K562 (cell line): Measurements from ENCODE around the gene TRABD. TPM values are rescaled to one million over a fixed set of nuclear protein-coding genes. Genes with fewer than 3 reads are reported as not detected.
A peak's percentile ranks its signal among the peaks of the same experiment; 100 is the strongest.

ENCODE experiments used
- ATAC-seq: fragments of 200-7000 bp; cut with Tn5 transposase; 3 replicates; pipeline ENCODE4 v1.9.1; 2020; ENCODE audit warnings: moderate library complexity
- BruUV-seq: library from RNA; stranded (reverse); fragments of 400-500 nt; replicated peaks from 2 replicates; lab custom pipeline; 2021; lab: Mats Ljungman, UMichigan
- CTCF ChIA-PET: fragments of 300-600 bp; formaldehyde crosslinking; extraction: SDS; loops from one replicate; lab custom pipeline; 2021; ENCODE audit warnings: low intra/inter-chr PET ratio; lab: Yijun Ruan, JAX
- POLR2A ChIA-PET: fragments of 300-600, 350-650 bp; sonication (Branson Sonifier 250); formaldehyde crosslinking; extraction: SDS; loops from one replicate; lab custom pipeline; 2021; ENCODE audit warnings: antibody characterized with exemption, inconsistent platforms; lab: Yijun Ruan, JAX
- DNase-seq, 4 experiments: peaks; one replicate each; pipeline versions ENCODE4 v3.0.0 to v3.0.0-alpha.2; 2011 to 2018; ENCODE audit warnings: low spot score in 3 of 4, mixed read lengths in 3 of 4; ENCODE audit errors: extremely low read depth in 1 of 4
- FAIRE-seq: peaks from 2 replicates; lab custom pipeline; 2011; peaks lifted over from hg19 to GRCh38; lab: Jason Lieb, UNC
- H2AFZ ChIP-seq: 2 replicates; pipeline ENCODE4 v1.6.0; 2011; ENCODE audit warnings: low read depth, low read length, control low read depth, inconsistent platforms
- H3K27ac ChIP-seq: fragments of 200-600 bp; 3 replicates; pipeline ENCODE4 v1.8.0; 2011; ENCODE audit warnings: low read depth, mild to moderate bottlenecking, control low read depth, inconsistent platforms, low read length, moderate library complexity, mixed read lengths; ENCODE audit errors: extremely low read depth
- H3K27me3 ChIP-seq, 2 experiments: fragments of 300-600 bp in 1 of 2; 2 replicates in 1 of 2; 3 replicates in 1 of 2; pipeline versions ENCODE4 v1.6.0 to v1.8.0; 2011; ENCODE audit warnings: inconsistent platforms in 2 of 2, low read length in 2 of 2, mild to moderate bottlenecking in 1 of 2, mixed read lengths in 1 of 2, moderate library complexity in 1 of 2; ENCODE audit not compliant: control insufficient read depth in 2 of 2, insufficient read depth in 2 of 2
- H3K36me3 ChIP-seq: fragments of 300-600 bp; 3 replicates; pipeline ENCODE4 v1.8.0; 2011; ENCODE audit warnings: mild to moderate bottlenecking, low read length, inconsistent platforms; ENCODE audit not compliant: control insufficient read depth, insufficient read depth
- H3K4me1 ChIP-seq, 2 experiments: fragments of 200-600 bp in 1 of 2; replicated peaks in 1 of 2; 2 replicates in 1 of 2; 3 replicates in 1 of 2; pipeline versions ENCODE4 v1.5.1 to v1.8.0; 2011; ENCODE audit warnings: inconsistent platforms in 2 of 2, low read length in 2 of 2, mild to moderate bottlenecking in 1 of 2, mixed read lengths in 1 of 2, moderate library complexity in 1 of 2; ENCODE audit not compliant: control insufficient read depth in 2 of 2, insufficient read depth in 2 of 2
- H3K4me2 ChIP-seq: 2 replicates; pipeline ENCODE4 v1.6.1; 2011; ENCODE audit warnings: low read length, control low read depth, inconsistent platforms, mixed read lengths; ENCODE audit not compliant: insufficient read depth
- H3K4me3 ChIP-seq: fragments of 200-600 bp; sonication (generic), shearing (Covaris generic); 2 replicates; pipeline ENCODE4 v1.5.1; 2016; ENCODE audit warnings: control low read depth, inconsistent platforms
- H3K79me2 ChIP-seq: fragments of 200-600 bp; 3 replicates; pipeline ENCODE4 v1.8.0; 2011; ENCODE audit warnings: low read length, inconsistent platforms; ENCODE audit not compliant: control insufficient read depth, insufficient read depth
- H3K9ac ChIP-seq, 2 experiments: 2 replicates each; pipeline versions ENCODE4 v1.6.0 to v1.6.1; 2011; ENCODE audit warnings: low read depth in 2 of 2, low read length in 2 of 2, control low read depth in 1 of 2, inconsistent platforms in 1 of 2, mild to moderate bottlenecking in 1 of 2, mixed read lengths in 1 of 2; ENCODE audit not compliant: insufficient read depth in 1 of 2
- H3K9me1 ChIP-seq: one replicate; pipeline ENCODE4 v1.6.0; 2011; ENCODE audit warnings: inconsistent platforms, mild to moderate bottlenecking, low read length, moderate library complexity; ENCODE audit not compliant: control insufficient read depth, insufficient read depth
- H3K9me3 ChIP-seq: replicated peaks from 2 replicates; pipeline ENCODE4 v1.5.1; 2011; ENCODE audit warnings: low read depth, low read length, inconsistent platforms; ENCODE audit not compliant: control insufficient read depth, insufficient read depth
- H4K20me1 ChIP-seq: replicated peaks from 2 replicates; pipeline ENCODE4 v1.6.1; 2011; ENCODE audit warnings: low read length, inconsistent platforms, mixed read lengths; ENCODE audit not compliant: control insufficient read depth, insufficient read depth
- BDP1 ChIP-seq: IDR thresholded peaks from 3 replicates; pipeline ENCODE4 v1.6.1; 2011; ENCODE audit not compliant: insufficient read length, insufficient read depth
- CEBPB ChIP-seq: fragments of 450-650 bp; IDR thresholded peaks from 2 replicates; pipeline ENCODE4 v1.6.1; 2016; ENCODE audit warnings: missing genetic modification characterization, missing compliant biosample characterization
- CTCF ChIP-seq, 3 experiments: IDR thresholded peaks in 2 of 3; conservative IDR thresholded peaks in 1 of 3; 2 replicates each; pipeline ENCODE4 v1.5.1; 2011 to 2012; ENCODE audit warnings: low read length in 3 of 3, mild to moderate bottlenecking in 3 of 3, control low read depth in 2 of 3, improper control_type of control experiment in 1 of 3, inconsistent platforms in 1 of 3, low read depth in 1 of 3, mixed read lengths in 1 of 3, moderate library complexity in 1 of 3; ENCODE audit not compliant: insufficient read depth in 2 of 3
- EP300 ChIP-seq: IDR thresholded peaks from 2 replicates; pipeline ENCODE4 v1.6.1; 2012; ENCODE audit warnings: low read length, improper control_type of control experiment
- MTA1 ChIP-seq: fragments of 450-650 bp; IDR thresholded peaks from 2 replicates; pipeline ENCODE4 v1.6.1; 2017; ENCODE audit warnings: borderline replicate concordance
- NFE2 ChIP-seq: IDR thresholded peaks from 2 replicates; pipeline ENCODE4 v1.6.1; 2014; ENCODE audit warnings: antibody characterized with exemption, low read depth
- NFIC ChIP-seq: fragments of 450-650 bp; IDR thresholded peaks from 2 replicates; pipeline ENCODE4 v1.6.1; 2017; ENCODE audit warnings: mild to moderate bottlenecking, inconsistent platforms
- POLR2B ChIP-seq: fragments of 450-650 bp; IDR thresholded peaks from 2 replicates; pipeline ENCODE4 v1.6.1; 2018; ENCODE audit warnings: low read depth; ENCODE audit not compliant: partially characterized antibody
- RAD21 ChIP-seq, 2 experiments: fragments of 250-450 bp in 1 of 2; fragments of 450-650 bp in 1 of 2; sonication (Bioruptor Pico) in 1 of 2; formaldehyde crosslinking in 1 of 2; IDR thresholded peaks in 1 of 2; conservative IDR thresholded peaks in 1 of 2; 2 replicates each; pipeline versions ENCODE4 v1.4.0 to v1.8.0; 2020 to 2022; ENCODE audit warnings: mild to moderate bottlenecking in 2 of 2, moderate library complexity in 1 of 2
- SP1 ChIP-seq: sonication (generic); formaldehyde crosslinking; IDR thresholded peaks from 2 replicates; pipeline ENCODE4 v1.8.1; 2022; ENCODE audit warnings: mild to moderate bottlenecking, missing genetic modification reagents
- STAG1 ChIP-seq: sonication (generic); formaldehyde crosslinking; IDR thresholded peaks from 2 replicates; pipeline ENCODE4 v1.5.0; 2020; ENCODE audit warnings: missing genetic modification reagents, borderline replicate concordance
- TFAP4 ChIP-seq: sonication (generic); formaldehyde crosslinking; IDR thresholded peaks from 2 replicates; pipeline ENCODE4 v1.8.0; 2022; ENCODE audit warnings: missing genetic modification reagents, mild to moderate bottlenecking, moderate library complexity, borderline replicate concordance
- TOE1 ChIP-seq, 2 experiments: fragments of 450-650 bp in 1 of 2; sonication (generic) in 1 of 2; formaldehyde crosslinking in 1 of 2; IDR thresholded peaks; 2 replicates each; pipeline versions ENCODE4 v1.7.1 to v1.8.0; 2016 to 2022; ENCODE audit warnings: borderline replicate concordance in 2 of 2, mild to moderate bottlenecking in 2 of 2, antibody characterized with exemption in 1 of 2, inconsistent platforms in 1 of 2, low read depth in 1 of 2, missing genetic modification reagents in 1 of 2, moderate library complexity in 1 of 2
- ZFP30 ChIP-seq: fragments of 250-450 bp; sonication (Bioruptor Pico); IDR thresholded peaks from 2 replicates; pipeline ENCODE4 v1.8.0; 2022; ENCODE audit warnings: moderate library complexity, mild to moderate bottlenecking, inconsistent platforms, borderline replicate concordance
- ZNF133 ChIP-seq: fragments of 250-450 bp; sonication (Bioruptor Pico); IDR thresholded peaks from 2 replicates; pipeline ENCODE4 v1.4.0; 2020; ENCODE audit warnings: mild to moderate bottlenecking
- ZNF174 ChIP-seq: fragments of 250-450 bp; sonication (Bioruptor Pico); IDR thresholded peaks from 2 replicates; pipeline ENCODE4 v1.4.0; 2020; ENCODE audit warnings: mild to moderate bottlenecking
- ZNF384 ChIP-seq: IDR thresholded peaks from 2 replicates; pipeline ENCODE4 v1.6.1; 2012; ENCODE audit warnings: low read depth, low read length, improper control_type of control experiment
- ZNF717 ChIP-seq: fragments of 250-450 bp; sonication (Bioruptor Pico); IDR thresholded peaks from 2 replicates; pipeline ENCODE4 v1.5.0; 2021
- ZNF785 ChIP-seq: fragments of 250-450 bp; sonication (Bioruptor Pico); IDR thresholded peaks from 2 replicates; pipeline ENCODE4 v1.4.0; 2020; ENCODE audit warnings: mild to moderate bottlenecking
- ZSCAN32 ChIP-seq: fragments of 450-650 bp; formaldehyde crosslinking; IDR thresholded peaks from 2 replicates; pipeline ENCODE4 v1.4.0; 2020; ENCODE audit warnings: mild to moderate bottlenecking, moderate library complexity
- WGBS: fragments of 100-300 bp; shearing (Covaris generic); methylation state at CpG from one replicate; pipeline ENCODE4 v1.1.6; 2016; ENCODE audit warnings: low coverage, mixed read lengths; ENCODE audit not compliant: insufficient coverage; ENCODE audit errors: missing lambda C conversion rate; 5-methylcytosine and 5-hydroxymethylcytosine counted together
- in situ Hi-C: fragments of 300-500 bp; cut with MboI; formaldehyde crosslinking; loops from 4 replicates; pipeline ENCODE4 v1.15.0; 2018; ENCODE audit warnings: inconsistent platforms, mixed read lengths
- intact Hi-C: fragments of 100-400 bp; cut with micrococcal nuclease; formaldehyde crosslinking; loops from 2 replicates; pipeline ENCODE4 v1.14.2; 2022
- polyA plus RNA-seq, 8 experiments: library from polyadenylated mRNA; depleted of rRNA in 4 of 8; stranded (reverse) in 5 of 8; unstranded in 3 of 8; fragments of >200 nt; fragmentation: Nextera tagmentation in 2 of 8; fragmentation: Illumina TruSeq in 1 of 8; extraction: Ambion mirVana in 2 of 8; extraction: Trizol in 1 of 8; gene quantifications; 2 replicates each; pipeline versions ENCODE4 v1.2.1 to v1.2.3, GENCODE V29; 2011 to 2014; ENCODE audit warnings: inconsistent platforms in 1 of 8, missing spikeins in 1 of 8
- total RNA-seq, 7 experiments: library from RNA; depleted of rRNA in 6 of 7; stranded (reverse); fragments of >200 nt in 6 of 7; fragmentation: Illumina TruSeq in 2 of 7; extraction: Trizol in 2 of 7; gene quantifications; 2 replicates each; pipeline versions ENCODE4 v1.2.1 to v1.2.3, GENCODE V29; 2011 to 2021; ENCODE audit warnings: low replicate concordance in 1 of 7

TRABD gene
- total and polyA plus RNA-seq, 9 of the 15 experiments (the other 6 are each of a cell fraction or from before 2014, with no cell fraction given), result 0.08 to 62.9 (median 14.0) TPM

GRCh38 chr22:50209893-50210292 lies 24.2 kb downstream of the TRABD start:
- H4K20me1 ChIP-seq, result 0 out of 2 replicates have a peak, but pooled peaks cover 3% of the 10 kb centered on the region
- H3K27ac ChIP-seq, result no peak overlapping the region
- peaks cover 8% of the 10 kb centered on the region; the same call in 2 of the 3 replicates for H3K79me2 ChIP-seq
- H3K36me3 ChIP-seq, result peaks cover 59% of the 10 kb centered on the region
- WGBS, result 61% methylated on average over 17 of the region's 20 CpGs
- no peak overlapping the region for H3K9ac ChIP-seq
- H3K4me3 ChIP-seq, result no peak overlapping the region
- no peak overlapping the region for H2AFZ ChIP-seq
- FAIRE-seq (peak; percentile 78), DNase-seq (peak; percentile 38 to 72 (median 50)), ATAC-seq (peak; percentile 89)
- peaks cover 0 to 37% of the 10 kb centered on the region in 2 experiments; a peak in 2 of 5 replicates for H3K4me1 ChIP-seq
- BruUV-seq, result no TSS peak
- intact Hi-C loops (loop anchor here (1.0 kb wide), 1 partner anchor 61 kb away; no protein-coding TSS in a partner anchor), in situ Hi-C loops (loop anchor here (5.0 kb wide), 1 partner anchor 68 kb away; no protein-coding TSS in a partner anchor)
- no peaks in the 10 kb centered on the region for H3K9me1 ChIP-seq
- H3K27me3 ChIP-seq, result no peaks in the 10 kb centered on the region
- H3K9me3 ChIP-seq, result 0 out of 2 replicates have a peak, but pooled peaks cover 2% of the 10 kb centered on the region
- ChIA-PET CTCF (interaction anchor here (1.9 to 2.4 kb wide), 2 partner anchors 61 to 63 kb away, joined by 10 to 12 read pairs; no protein-coding TSS in a partner anchor), POLR2A (no interaction called here)
- H3K4me2 ChIP-seq, result no peak overlapping the region
- no peak for TF ChIP-seq ZFP30 (CRISPR knock-in tag)
- TF ChIP-seq MTA1, result no peak
- no peak for TF ChIP-seq ZNF174
- TF ChIP-seq TFAP4 (CRISPR knock-in tag), result 0 out of 2 replicates have a peak, but pooled peaks have one; percentile 19
- peak; percentile 70 to 79 (median 74) for TF ChIP-seq CTCF (IDR thresholded peaks at IDR 0.05 in 2 of 3, conservative IDR thresholded peaks at IDR 0.05 in 1 of 3; ENCODE audit: insufficient read depth in 2 of 3, low read depth in 1 of 3, low read length in 3 of 3)
- no peak for TF ChIP-seq EP300
- TF ChIP-seq ZSCAN32 (CRISPR knock-in tag), result no peak
- no peak for TF ChIP-seq SP1 (CRISPR knock-in tag)
- TF ChIP-seq NFE2, result no peak
- no peak for TF ChIP-seq ZNF717 (CRISPR knock-in tag)
- TF ChIP-seq POLR2B, result no peak
- TF ChIP-seq BDP1, result no peak
- TF ChIP-seq CEBPB (tag), result no peak
- no peak for TF ChIP-seq ZNF785 (CRISPR knock-in tag)
- peak; percentile 76 for TF ChIP-seq NFIC
- peak; percentile 39 to 67 for TF ChIP-seq RAD21 (CRISPR knock-in tag; conservative IDR thresholded peaks at IDR 0.05 in 1 of 2, IDR thresholded peaks at IDR 0.05 in 1 of 2)
- no peak for TF ChIP-seq ZNF133
- TF ChIP-seq TOE1 (IDR thresholded peaks at IDR 0.05; ENCODE audit: borderline replicate concordance), result no peak
- TF ChIP-seq TOE1 (CRISPR knock-in tag; IDR thresholded peaks at IDR 0.05; ENCODE audit: borderline replicate concordance, low read depth), result no peak
- TF ChIP-seq ZNF384, result no peak
- TF ChIP-seq STAG1 (CRISPR knock-in tag), result peak; percentile 34; the same call in 1 of the 2 replicates
